BLaER1 (cell line): Measurements from ENCODE around the gene RPS16.
A peak's percentile ranks its signal among the peaks of the same experiment; 100 is the strongest.

Experiments
- H3K27ac ChIP-seq: shearing (Covaris generic); formaldehyde crosslinking; 2 replicates; pipeline ENCODE4 v1.8.1; 2022
- H3K27me3 ChIP-seq: shearing (Covaris generic); formaldehyde crosslinking; 2 replicates; pipeline ENCODE4 v1.8.1; 2022
- H3K36me3 ChIP-seq: shearing (Covaris generic); formaldehyde crosslinking; 2 replicates; pipeline ENCODE4 v1.8.1; 2022
- H3K4me1 ChIP-seq: shearing (Covaris generic); formaldehyde crosslinking; 2 replicates; pipeline ENCODE4 v1.8.1; 2022
- H3K4me2 ChIP-seq: shearing (Covaris generic); formaldehyde crosslinking; 2 replicates; pipeline ENCODE4 v1.8.1; 2022
- H3K4me3 ChIP-seq: shearing (Covaris generic); formaldehyde crosslinking; 2 replicates; pipeline ENCODE4 v1.8.1; 2022
- H3K9ac ChIP-seq: shearing (Covaris generic); formaldehyde crosslinking; 2 replicates; pipeline ENCODE4 v1.8.1; 2022
- H3K9me3 ChIP-seq: shearing (Covaris generic); formaldehyde crosslinking; 2 replicates; pipeline ENCODE4 v1.8.1; 2022
- H4K20me1 ChIP-seq: shearing (Covaris generic); formaldehyde crosslinking; 2 replicates; pipeline ENCODE4 v1.8.1; 2022
- Cebpa-rat ChIP-seq: shearing (Covaris generic); IDR thresholded peaks from 2 replicates; pipeline ENCODE4 v1.8.1; 2022

The RPS16 gene

DNA sequence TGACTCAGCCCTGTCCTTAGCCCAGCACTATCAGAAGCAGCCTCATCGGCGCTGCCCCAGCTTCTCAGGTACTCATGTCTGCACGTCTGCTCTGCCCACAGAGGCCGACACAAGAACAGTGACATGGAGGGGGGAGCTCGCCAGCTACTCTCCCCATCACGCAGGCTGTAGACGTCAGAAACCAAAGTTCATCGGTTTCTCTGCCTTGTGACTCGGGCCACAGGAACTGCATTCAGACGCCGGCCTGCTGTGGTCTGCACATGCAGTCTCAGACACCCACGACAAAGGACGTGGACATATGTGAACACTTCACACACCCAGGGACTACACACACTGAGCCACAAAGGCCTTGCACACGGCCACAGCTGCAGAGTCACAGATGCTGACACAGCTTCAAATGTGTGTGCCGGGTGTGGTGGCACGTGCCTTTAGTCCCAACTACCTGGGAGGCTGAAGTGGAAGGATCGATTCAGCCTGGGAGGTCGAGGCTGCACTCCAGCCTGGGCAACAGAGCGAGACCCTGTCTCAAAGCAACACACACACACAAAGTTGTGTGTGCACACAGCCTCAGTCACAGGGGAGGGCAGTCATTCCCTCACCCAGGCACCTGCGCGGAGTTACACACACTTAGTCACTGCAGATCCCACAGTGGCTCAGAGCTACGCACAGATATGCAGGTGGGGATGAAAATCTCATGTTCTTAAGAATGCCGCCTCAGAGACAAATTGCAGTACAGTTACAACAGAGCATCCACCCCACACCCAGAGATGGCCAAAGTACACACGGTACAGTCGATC lies 34.0 kb downstream of the RPS16 start:
- H3K27me3 ChIP-seq = no peaks in the 10 kb centered on the region
- H3K4me1 ChIP-seq = peaks cover 83% of the 10 kb centered on the region
- H4K20me1 ChIP-seq = peaks cover under 1% of the 10 kb centered on the region; the same call in 1 of the 2 replicates

DNA sequence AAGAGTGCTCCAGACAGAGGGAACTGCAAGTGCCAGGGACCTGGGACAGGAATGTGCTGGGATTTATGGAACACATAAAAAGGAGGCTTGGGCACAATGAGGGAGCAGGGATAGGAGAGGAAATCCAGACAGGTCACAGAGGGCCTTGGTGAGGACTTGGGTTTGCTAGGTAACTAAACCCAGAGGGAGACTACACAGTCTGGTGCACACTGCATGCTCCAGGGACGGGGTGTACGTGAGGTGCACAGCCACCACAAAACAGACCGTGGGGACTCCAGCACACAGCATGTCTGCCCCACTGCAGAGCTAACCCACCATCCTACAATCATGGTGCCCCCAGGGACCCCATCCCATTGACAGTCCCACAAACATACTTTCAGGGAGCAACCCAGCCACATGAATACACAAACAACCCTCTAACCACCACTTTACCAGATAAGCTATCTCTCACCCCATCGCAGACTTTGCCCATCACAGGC lies 34.6 kb downstream of the RPS16 start:
- Histone ChIP-seq H3K4me2 (peak overlapping the region; percentile 85), H3K9me3 (no peaks in the 10 kb centered on the region), H4K20me1 (no peaks in the 10 kb centered on the region), H3K4me3 (0 out of 2 replicates have a peak overlapping the region, but pooled peaks have one; percentile 62), H3K36me3 (peaks cover 29% of the 10 kb centered on the region), H3K4me1 (peaks cover 81% of the 10 kb centered on the region), H3K27ac (peak overlapping the region; percentile 100), H3K9ac (peak overlapping the region; percentile 96), H3K27me3 (no peaks in the 10 kb centered on the region)
- TF ChIP-seq Cebpa-rat = no peak

More for the DNA sequence above, 34.0 kb downstream of the RPS16 start:
- Histone ChIP-seq H3K4me2 (peak overlapping the region; percentile 85), H3K9me3 (no peaks in the 10 kb centered on the region), H3K36me3 (peaks cover 24% of the 10 kb centered on the region), H3K27ac (peak overlapping the region; percentile 100), H3K9ac (peak overlapping the region; percentile 96), H3K4me3 (peak overlapping the region; percentile 62)
- TF ChIP-seq Cebpa-rat = no peak

DNA sequence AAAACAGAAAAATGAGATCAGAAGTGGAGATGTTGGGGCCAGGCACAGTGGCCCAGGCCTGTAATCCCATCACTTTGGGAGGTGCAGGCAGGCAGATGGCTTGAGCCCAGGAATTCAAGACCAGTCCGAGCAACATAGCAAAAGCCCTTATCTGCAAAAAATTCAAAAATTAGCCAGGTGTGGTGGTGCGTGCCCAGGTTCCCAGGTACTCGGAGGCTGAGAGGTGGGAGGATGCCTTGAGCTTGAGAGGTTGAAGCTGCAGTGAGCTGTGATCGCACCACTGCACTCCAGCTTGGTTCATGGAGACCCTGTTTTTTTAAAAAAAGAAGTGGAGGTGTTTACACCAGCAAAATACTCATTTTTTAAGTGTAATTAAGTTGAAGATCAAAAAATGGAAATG lies 35.7 kb downstream of the RPS16 start:
- H3K4me2 ChIP-seq = peak overlapping the region; percentile 85
- no peaks in the 10 kb centered on the region for H3K27me3 ChIP-seq
- no peak overlapping the region for H3K9ac ChIP-seq
- no peaks in the 10 kb centered on the region for H3K9me3 ChIP-seq
- H3K4me3 ChIP-seq = no peak overlapping the region
- no peak overlapping the region for H3K27ac ChIP-seq
- TF ChIP-seq Cebpa-rat = no peak
- no peaks in the 10 kb centered on the region for H4K20me1 ChIP-seq
- H3K4me1 ChIP-seq = peaks cover 70% of the 10 kb centered on the region
- H3K36me3 ChIP-seq = peaks cover 39% of the 10 kb centered on the region

DNA sequence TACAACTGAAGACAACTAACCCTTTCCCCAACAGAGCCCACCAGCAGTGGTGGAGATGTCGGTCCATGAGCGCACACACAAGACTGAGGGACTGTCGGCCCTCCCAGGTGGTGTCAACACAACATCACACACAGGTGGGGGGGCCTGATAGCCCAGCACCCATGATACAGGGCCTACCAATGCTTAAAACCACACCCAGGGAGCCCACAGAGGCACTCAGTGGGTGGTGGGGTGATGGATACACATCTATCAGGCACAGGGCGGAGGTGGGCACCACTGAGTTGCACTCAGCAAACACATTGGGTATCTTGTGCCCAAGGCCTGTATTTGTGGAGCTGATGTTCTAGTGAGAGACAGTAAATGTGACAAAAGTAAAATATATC lies 36.1 kb downstream of the RPS16 start:
- peak overlapping the region; percentile 85 for H3K4me2 ChIP-seq
- H3K4me1 ChIP-seq = peaks cover 66% of the 10 kb centered on the region
- no peak overlapping the region for H3K27ac ChIP-seq
- no peak overlapping the region for H3K9ac ChIP-seq
- H3K27me3 ChIP-seq = no peaks in the 10 kb centered on the region
- H3K4me3 ChIP-seq = no peak overlapping the region
- TF ChIP-seq Cebpa-rat = no peak
- no peaks in the 10 kb centered on the region for H4K20me1 ChIP-seq
- H3K36me3 ChIP-seq = peaks cover 43% of the 10 kb centered on the region
- H3K9me3 ChIP-seq = no peaks in the 10 kb centered on the region

DNA sequence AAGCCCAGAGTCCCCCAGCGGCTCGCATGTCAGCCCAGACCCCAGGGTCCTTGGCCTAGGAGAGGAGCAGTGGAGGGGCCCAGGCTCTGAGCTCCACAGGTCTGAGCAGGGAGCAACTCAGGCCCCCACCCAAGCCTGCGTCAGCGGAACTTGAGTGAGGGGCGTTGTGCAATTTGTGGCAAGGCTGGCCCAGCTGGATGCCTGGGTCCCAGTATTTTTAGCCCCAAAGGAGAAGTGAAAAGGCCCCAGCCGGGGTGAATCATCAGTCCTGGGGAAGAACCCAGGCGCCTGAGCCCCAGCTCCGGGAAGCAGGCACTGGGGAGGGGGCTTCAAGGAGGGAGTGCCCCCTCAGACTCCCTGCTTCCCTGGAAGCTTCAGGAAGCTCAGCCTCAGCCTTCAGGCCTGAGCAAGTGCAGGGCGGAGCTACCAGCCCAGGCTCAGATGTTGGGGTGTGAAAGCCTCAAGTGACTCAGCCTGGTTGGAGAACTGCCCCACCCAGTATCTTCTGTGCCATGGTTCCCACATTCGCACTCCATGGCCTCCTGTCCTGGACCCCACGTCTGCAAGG lies 37.4 kb downstream of the RPS16 start:
- peak; percentile 46; the same call in 1 of the 2 replicates for TF ChIP-seq Cebpa-rat
- no peaks in the 10 kb centered on the region for H3K9me3 ChIP-seq
- H3K9ac ChIP-seq = peak overlapping the region; percentile 26; the same call in 1 of the 2 replicates
- H3K4me2 ChIP-seq = peak overlapping the region; percentile 65
- no peak overlapping the region for H3K4me3 ChIP-seq
- H3K27me3 ChIP-seq = no peaks in the 10 kb centered on the region
- H3K36me3 ChIP-seq = peaks cover 55% of the 10 kb centered on the region
- peak overlapping the region; percentile 78 for H3K27ac ChIP-seq
- peaks cover 54% of the 10 kb centered on the region for H3K4me1 ChIP-seq
- no peaks in the 10 kb centered on the region for H4K20me1 ChIP-seq

DNA sequence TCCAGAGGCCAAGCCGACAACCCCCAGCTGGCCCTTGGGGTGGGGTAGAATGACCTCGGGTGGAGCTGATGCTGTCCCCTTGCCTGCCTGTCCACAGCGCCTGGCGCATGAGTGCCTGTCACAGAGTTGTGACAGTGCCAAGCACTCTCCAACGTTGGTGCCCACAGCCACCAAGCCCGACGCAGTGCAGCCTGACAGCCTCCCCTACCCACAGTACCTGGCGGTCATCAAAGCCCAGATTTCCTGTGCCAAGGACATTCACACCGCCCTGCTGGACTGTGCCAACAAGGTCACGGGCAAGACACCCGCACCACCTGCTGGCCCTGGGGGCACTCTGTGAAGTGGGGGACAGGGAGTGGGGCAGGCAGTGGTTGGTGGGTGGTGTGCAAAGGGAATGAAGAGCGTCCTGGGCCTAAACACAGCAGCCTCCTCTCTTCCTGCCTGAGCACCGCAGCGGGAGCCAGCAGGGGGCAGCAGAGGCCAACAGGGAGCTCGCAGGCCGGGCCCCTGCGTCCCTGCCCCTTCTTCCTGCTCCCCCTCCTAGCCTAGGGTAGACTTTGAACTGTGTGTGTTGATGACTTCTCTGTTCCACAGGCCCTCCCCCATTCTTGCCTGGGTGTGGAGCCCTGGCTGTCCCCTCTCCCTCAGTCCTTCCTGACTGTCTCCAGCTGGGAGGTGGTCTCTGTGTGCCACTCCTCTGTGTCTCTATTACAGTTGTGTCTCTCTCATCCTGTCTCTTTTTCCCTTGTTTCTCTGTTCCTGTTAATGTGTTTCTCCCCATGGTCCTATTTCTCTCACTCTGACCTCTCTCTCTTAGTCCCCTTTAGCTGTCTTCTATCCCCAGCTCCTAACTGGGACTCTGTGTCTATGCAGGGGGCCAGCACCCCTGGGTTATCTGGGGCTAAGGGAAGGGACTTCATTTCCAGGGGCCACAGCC lies 38.1 kb downstream of the RPS16 start:
- H3K4me2 ChIP-seq = peak overlapping the region; percentile 65
- H3K4me1 ChIP-seq = peaks cover 53% of the 10 kb centered on the region
- H3K27ac ChIP-seq = peak overlapping the region; percentile 78
- no peaks in the 10 kb centered on the region for H3K9me3 ChIP-seq
- H4K20me1 ChIP-seq = no peaks in the 10 kb centered on the region
- H3K36me3 ChIP-seq = peaks cover 60% of the 10 kb centered on the region
- H3K9ac ChIP-seq = peak overlapping the region; percentile 26; the same call in 1 of the 2 replicates
- H3K27me3 ChIP-seq = no peaks in the 10 kb centered on the region
- TF ChIP-seq Cebpa-rat = no peak
- H3K4me3 ChIP-seq = no peak overlapping the region

DNA sequence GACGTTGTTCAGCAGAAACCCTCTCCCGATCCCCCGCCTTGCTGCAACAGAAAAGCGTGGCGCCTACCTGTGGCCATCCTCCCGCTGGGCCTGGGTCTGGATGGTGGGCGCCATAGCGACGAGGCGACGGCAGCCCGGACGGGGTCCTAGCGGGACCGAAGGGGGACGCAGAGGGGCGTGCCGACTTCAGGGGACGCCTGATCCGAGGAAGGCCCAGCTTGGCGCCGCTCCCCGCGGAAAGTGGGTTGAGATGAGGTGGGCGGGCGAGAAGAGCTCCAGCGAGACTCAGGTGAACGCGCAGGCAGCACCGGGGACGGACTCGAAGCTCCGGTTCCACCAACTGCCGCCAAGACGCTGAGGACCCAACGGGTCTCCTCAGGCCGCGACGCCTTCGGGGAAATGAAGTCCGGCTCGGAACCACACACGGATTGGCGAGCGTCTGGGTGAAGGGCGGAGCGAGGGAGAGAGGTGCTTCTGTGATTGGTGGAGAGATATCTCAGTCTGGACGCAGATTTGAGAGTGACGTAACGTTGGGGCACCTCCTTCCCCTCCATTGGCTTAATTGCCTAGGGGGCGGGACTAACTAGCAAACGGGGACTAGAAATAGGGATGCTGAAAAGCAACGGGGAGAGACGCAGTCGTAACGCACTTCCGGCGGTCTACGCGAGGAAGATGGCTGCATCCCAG lies 44.9 kb downstream of the RPS16 start, which contains the start of the genes MED29 and PAF1:
Gene MED29 (plus strand): TSS at position 628 of the 687 bp plus-strand sequence. CDS start 45 bp downstream, at position 673.
Gene PAF1 (minus strand): TSS at position 356 of the 687 bp plus-strand sequence. CDS start 242 bp downstream, at position 114.
- peak within 1 kb of the TSS; percentile 96 for H3K4me2 ChIP-seq
- no peak for TF ChIP-seq Cebpa-rat
- peaks cover 20% of the 10 kb centered on the region; the same call in 1 of the 2 replicates for H4K20me1 ChIP-seq
- peak within 1 kb of the TSS; percentile 98 for H3K27ac ChIP-seq
- H3K36me3 ChIP-seq = peaks cover 72% of the 10 kb centered on the region
- H3K9ac ChIP-seq = peak within 1 kb of the TSS; percentile 99
- H3K4me3 ChIP-seq = peak within 1 kb of the TSS; percentile 76
- peaks cover 25% of the 10 kb centered on the region for H3K4me1 ChIP-seq
- no peaks in the 10 kb centered on the region for H3K27me3 ChIP-seq
- no peaks in the 10 kb centered on the region for H3K9me3 ChIP-seq

DNA sequence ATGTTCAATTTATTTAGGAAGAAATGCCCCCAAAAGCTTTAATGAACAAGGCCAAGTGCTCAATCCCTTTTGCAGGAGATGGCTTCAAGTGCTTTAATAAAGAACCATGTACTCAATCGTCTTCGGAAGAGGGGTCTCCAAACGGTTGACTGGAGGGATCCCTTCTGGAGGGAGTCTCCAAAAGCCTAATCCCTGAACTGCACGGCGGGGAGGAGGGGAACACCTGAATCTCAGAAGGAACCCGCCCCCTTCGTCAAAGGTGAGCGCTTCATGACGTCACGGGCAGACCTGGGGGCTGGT lies 45.3 kb downstream of the RPS16 start:
- H3K4me1 ChIP-seq = peaks cover 25% of the 10 kb centered on the region
- peak overlapping the region; percentile 98 for H3K27ac ChIP-seq
- peaks cover 25% of the 10 kb centered on the region; the same call in 1 of the 2 replicates for H4K20me1 ChIP-seq
- no peak for TF ChIP-seq Cebpa-rat
- H3K27me3 ChIP-seq = no peaks in the 10 kb centered on the region
- H3K4me2 ChIP-seq = peak overlapping the region; percentile 96
- peak overlapping the region; percentile 99 for H3K9ac ChIP-seq
- no peaks in the 10 kb centered on the region for H3K9me3 ChIP-seq
- H3K36me3 ChIP-seq = peaks cover 73% of the 10 kb centered on the region
- peak overlapping the region; percentile 76 for H3K4me3 ChIP-seq
